Testis (tissue), 3 donors: Measurements from ENCODE around the gene VIL1. TPM values are rescaled to one million over a fixed set of nuclear protein-coding genes. Genes with fewer than 3 reads are reported as not detected.

Source experiments
- DNase-seq: peaks from one replicate; pipeline ENCODE4 v3.0.0-alpha.2; 2019
- H3K27ac ChIP-seq, 2 donors: fragments of 200-600 bp; sonication (generic); one replicate each; pipeline ENCODE4 v1.5.1; 2019
- H3K27me3 ChIP-seq: fragments of 200-600 bp; sonication (generic); one replicate; pipeline ENCODE4 v1.5.1; 2019
- H3K36me3 ChIP-seq: fragments of 200-600 bp; sonication (generic); one replicate; pipeline ENCODE4 v1.5.1; 2017; ENCODE audit warnings: low read depth; ENCODE audit errors: missing control alignments
- H3K4me1 ChIP-seq: fragments of 200-600 bp; sonication (generic); one replicate; pipeline ENCODE4 v1.5.1; 2019
- H3K4me3 ChIP-seq, 2 donors: fragments of 200-600 bp; sonication (generic); one replicate each; pipeline ENCODE4 v1.5.1; 2017 to 2019
- H3K9me3 ChIP-seq: fragments of 200-600 bp; sonication (generic); one replicate; pipeline ENCODE4 v1.5.1; 2017
- POLR2A ChIP-seq: fragments of 450-650 bp; IDR thresholded peaks from one replicate; pipeline ENCODE4 v1.6.1; 2017; ENCODE audit warnings: antibody characterized with exemption, mild to moderate bottlenecking, moderate library complexity
- WGBS, 2 donors: methylation state at CpG; one replicate each; pipeline ENCODE4 v1.1.5; 2018; 5-methylcytosine and 5-hydroxymethylcytosine counted together
- intact Hi-C: fragments of 100-400 bp; cut with DNase I; formaldehyde crosslinking; loops from one replicate; pipeline ENCODE4 v1.15.1; 2023; ENCODE audit warnings: low total_unique reads
- polyA plus RNA-seq: library from polyadenylated mRNA; stranded (reverse); fragments of 350-450 nt; fragmentation: Illumina TruSeq; extraction: RNeasy Lipid Tissue Mini Kit (QIAGEN cat#74804); gene quantifications from one replicate; pipeline ENCODE4 v1.2.3, GENCODE V29; 2014; ENCODE audit warnings: low read depth, low replicate concordance; ENCODE audit not compliant: insufficient read depth
- total RNA-seq, 2 donors: library from RNA; depleted of rRNA; stranded (reverse); fragments of >200 nt; gene quantifications; one replicate each; pipeline ENCODE4 v1.2.3, GENCODE V29; 2016
- TF ChIP-seq, protein P1 (sequence below), 3 experiments: fragments of 450-650 bp in 2 of 3; fragments of 200-600 bp in 1 of 3; sonication (generic) in 1 of 3; IDR thresholded peaks; one replicate each; pipeline ENCODE4 v1.5.1; 2016 to 2019; ENCODE audit warnings: antibody characterized with exemption in 3 of 3, mild to moderate bottlenecking in 2 of 3, moderate library complexity in 1 of 3

VIL1 gene
- total and polyA plus RNA-seq, 3 donors from 2014 or later = 0.50 to 1.6 (median 0.71) TPM

- WGBS, 2 donors = 83 to 95% methylated on average over 2 of the region's 2 CpGs
- Histone ChIP-seq H3K9me3 (no peaks in the 10 kb centered on the region), H3K27me3 (no peaks in the 10 kb centered on the region), H3K4me1 (no peaks in the 10 kb centered on the region), H3K27ac (no peak overlapping the region), H3K36me3 (no peaks in the 10 kb centered on the region), H3K4me3 (no peak overlapping the region)
- intact Hi-C loops = no loop called here
- TF ChIP-seq, protein P1, sequence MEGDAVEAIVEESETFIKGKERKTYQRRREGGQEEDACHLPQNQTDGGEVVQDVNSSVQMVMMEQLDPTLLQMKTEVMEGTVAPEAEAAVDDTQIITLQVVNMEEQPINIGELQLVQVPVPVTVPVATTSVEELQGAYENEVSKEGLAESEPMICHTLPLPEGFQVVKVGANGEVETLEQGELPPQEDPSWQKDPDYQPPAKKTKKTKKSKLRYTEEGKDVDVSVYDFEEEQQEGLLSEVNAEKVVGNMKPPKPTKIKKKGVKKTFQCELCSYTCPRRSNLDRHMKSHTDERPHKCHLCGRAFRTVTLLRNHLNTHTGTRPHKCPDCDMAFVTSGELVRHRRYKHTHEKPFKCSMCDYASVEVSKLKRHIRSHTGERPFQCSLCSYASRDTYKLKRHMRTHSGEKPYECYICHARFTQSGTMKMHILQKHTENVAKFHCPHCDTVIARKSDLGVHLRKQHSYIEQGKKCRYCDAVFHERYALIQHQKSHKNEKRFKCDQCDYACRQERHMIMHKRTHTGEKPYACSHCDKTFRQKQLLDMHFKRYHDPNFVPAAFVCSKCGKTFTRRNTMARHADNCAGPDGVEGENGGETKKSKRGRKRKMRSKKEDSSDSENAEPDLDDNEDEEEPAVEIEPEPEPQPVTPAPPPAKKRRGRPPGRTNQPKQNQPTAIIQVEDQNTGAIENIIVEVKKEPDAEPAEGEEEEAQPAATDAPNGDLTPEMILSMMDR (IDR thresholded peaks at IDR 0.05) = no peak
- no peak for TF ChIP-seq POLR2A
- no peak for DNase-seq
These were observed 28.1 kb downstream of the VIL1 start for GRCh38 chr2:218447072-218447471.

GRCh38 chr2:218448934-218449333 lies 30.0 kb downstream of the VIL1 start:
- DNase-seq = no peak
- intact Hi-C loops = no loop called here
- Histone ChIP-seq H3K4me1 (no peaks in the 10 kb centered on the region), H3K27me3 (no peaks in the 10 kb centered on the region), H3K27ac (no peak overlapping the region), H3K36me3 (no peaks in the 10 kb centered on the region), H3K9me3 (no peaks in the 10 kb centered on the region), H3K4me3 (no peak overlapping the region)
- TF ChIP-seq POLR2A = no peak
- TF ChIP-seq, protein P1 (IDR thresholded peaks at IDR 0.05) = no peak
- 66 to 71% methylated on average over 3 of the region's 3 CpGs for WGBS, 2 donors

- Histone ChIP-seq H3K9me3 (no peaks in the 10 kb centered on the region), H3K4me3 (no peak overlapping the region), H3K36me3 (no peaks in the 10 kb centered on the region), H3K4me1 (no peaks in the 10 kb centered on the region), H3K27me3 (no peaks in the 10 kb centered on the region), H3K27ac (no peak overlapping the region)
- DNase-seq = no peak
- 80 to 82% methylated on average over 1 of the region's 1 CpG for WGBS, 2 donors
- intact Hi-C loops = no loop called here
- no peak for TF ChIP-seq POLR2A
- TF ChIP-seq, protein P1 (IDR thresholded peaks at IDR 0.05) = no peak
These were observed 33.2 kb downstream of the VIL1 start for GRCh38 chr2:218452079-218452478.

- H3K36me3 ChIP-seq = no peaks in the 10 kb centered on the region
- no peaks in the 10 kb centered on the region for H3K27me3 ChIP-seq
- no peaks in the 10 kb centered on the region for H3K4me1 ChIP-seq
- intact Hi-C loops = no loop called here
- DNase-seq = no peak
- TF ChIP-seq, protein P1 (IDR thresholded peaks at IDR 0.05) = no peak
- H3K27ac ChIP-seq = no peak overlapping the region
- 96% methylated on average over 3 of the region's 3 CpGs for WGBS, 2 donors
- no peaks in the 10 kb centered on the region for H3K9me3 ChIP-seq
- no peak overlapping the region for H3K4me3 ChIP-seq
These were observed 37.9 kb downstream of the VIL1 start for GRCh38 chr2:218456849-218457248.

- no peak overlapping the region for H3K4me3 ChIP-seq
- H3K36me3 ChIP-seq = no peaks in the 10 kb centered on the region
- H3K9me3 ChIP-seq = no peaks in the 10 kb centered on the region
- intact Hi-C loops = no loop called here
- no peaks in the 10 kb centered on the region for H3K4me1 ChIP-seq
- no peak overlapping the region for H3K27ac ChIP-seq
- no peak for DNase-seq
- TF ChIP-seq, protein P1 (IDR thresholded peaks at IDR 0.05) = no peak
- TF ChIP-seq POLR2A = no peak
- 85 to 89% methylated on average over 1 of the region's 1 CpG for WGBS, 2 donors
- H3K27me3 ChIP-seq = no peaks in the 10 kb centered on the region
These were observed 39.7 kb downstream of the VIL1 start for GRCh38 chr2:218458598-218458997.
